Heart left ventricle (tissue), 16 donors: ENCODE data around the gene CRADD. TPM values are rescaled to one million over a fixed set of nuclear protein-coding genes. Genes with fewer than 3 reads are reported as not detected.

Source experiments
- ATAC-seq, 4 donors: fragments of 200-7000 bp; cut with Tn5 transposase; one replicate each; pipeline ENCODE4 v1.9.1; 2020 to 2022; ENCODE audit warnings: moderate library complexity in 4 of 4, mild to moderate bottlenecking in 3 of 4, moderate number of reproducible peaks in 1 of 4
- DNase-seq, 5 donors: peaks; one replicate each; pipeline ENCODE4 v3.0.0-alpha.2; 2020
- H3K27ac ChIP-seq, 12 donors: fragments of 200-600 bp; sonication (generic) in 4 of 12; one replicate each; pipeline versions ENCODE4 v1.5.0 to v1.8.0; 2016 to 2022; ENCODE audit warnings: mild to moderate bottlenecking in 2 of 12
- H3K27me3 ChIP-seq, 9 donors: fragments of 200-600 bp; sonication (generic) in 2 of 9; one replicate each; pipeline versions ENCODE4 v1.5.1 to v1.8.0; 2016 to 2022; ENCODE audit warnings: mild to moderate bottlenecking in 3 of 9
- H3K36me3 ChIP-seq, 9 donors: fragments of 200-600 bp; sonication (generic) in 2 of 9; one replicate each; pipeline versions ENCODE4 v1.5.0 to v1.8.0; 2018 to 2022; ENCODE audit warnings: mild to moderate bottlenecking in 2 of 9
- H3K4me1 ChIP-seq, 12 donors: fragments of 200-600 bp; sonication (generic) in 4 of 12; one replicate each; pipeline versions ENCODE4 v1.5.0 to v1.8.0; 2016 to 2022; ENCODE audit warnings: mild to moderate bottlenecking in 3 of 12
- H3K4me3 ChIP-seq, 12 donors: fragments of 200-600 bp; sonication (generic) in 4 of 12; one replicate each; pipeline versions ENCODE4 v1.5.0 to v1.8.0; 2017 to 2022; ENCODE audit warnings: mild to moderate bottlenecking in 9 of 12, moderate library complexity in 4 of 12
- H3K9me3 ChIP-seq, 12 donors: fragments of 200-600 bp; sonication (generic) in 4 of 12; one replicate each; pipeline versions ENCODE4 v1.5.0 to v1.8.0; 2016 to 2022; ENCODE audit warnings: mild to moderate bottlenecking in 1 of 12
- POLR2A ChIP-seq, 2 donors: fragments of 450-650 bp; IDR thresholded peaks; one replicate each; pipeline ENCODE4 v1.6.1; 2017; ENCODE audit warnings: antibody characterized with exemption in 2 of 2, mild to moderate bottlenecking in 2 of 2, moderate library complexity in 2 of 2
- WGBS, 4 donors: extraction: QIAGEN DNeasy Blood & Tissue Kit in 2 of 4; methylation state at CpG; one replicate each; pipeline versions ENCODE4 v1.1.5 to v1.1.7; 2013 to 2018; 5-methylcytosine and 5-hydroxymethylcytosine counted together
- intact Hi-C, 10 donors: fragments of 100-400 bp; cut with DNase I; formaldehyde crosslinking; loops; one replicate each; pipeline versions ENCODE4 v1.11.1 to v1.14.2; 2022
- polyA plus RNA-seq, 2 donors: library from polyadenylated mRNA; stranded (reverse); fragments of 200-250 nt; gene quantifications; one replicate each; pipeline ENCODE4 v1.2.3, GENCODE V29; 2013
- total RNA-seq, 9 donors: library from RNA; depleted of rRNA in 2 of 9; stranded (reverse); fragments of >200 nt in 2 of 9; fragmentation: NEBNext Ultra II Directional in 3 of 9; extraction: Animal tissue kit (Norgen Biotek cat#: 25700) in 3 of 9; gene quantifications; one replicate each; pipeline versions ENCODE4 v1.1.0 to v1.2.4, GENCODE V29; 2016 to 2023
- TF ChIP-seq, protein P1 (sequence below), 12 donors: fragments of 200-600 bp; sonication (generic) in 4 of 12; IDR thresholded peaks; one replicate each; pipeline versions ENCODE4 v1.5.0 to v1.8.0; 2018 to 2022; ENCODE audit warnings: antibody characterized with exemption in 12 of 12, mild to moderate bottlenecking in 5 of 12
- donor health status: ischemic (EF 13 %, LVEDD 7.1; RV severe dilation, severe dysfunction).
- donor health status: healthy with polysubstance abuse.
- donor health status: DM: no; HTN: yes; CAD: no.
- donor health status: DM: no; HTN: no; CAD: no.
- donor health status: ischemic (EF 25% LVEDD 6.9; RV normal size, moderate dysfunction).
- donor health status: ischemic (EF 25% LVEDD 5.7; RV mildly dilated, moderate dysfunction).
- donor health status: healthy.
- donor health status: DM: yes; HTN: yes; CAD: no.
- donor health status: ischemic (EF 35%, LVEDD 5.7; RV mildly dilated, moderate dysfunction).
- donor health status: nonischemic (EF 11% LVEDD 7.7; RV severe dilation, severe dysfunction).
- donor health status: DM: yes; HTN: yes; CAD: no.
- donor health status: PGD.
- donor health status: ischemic (EF 29% LVEDD 5.4; RV normal size, mild dysfunction).
- donor health status: nonischemic (EF 23%, LVEDD 6.1; RV moderate dilation, normal function).

Gene CRADD
- total and polyA plus RNA-seq, 11 donors: 11.0 to 100 (median 44.5) TPM

DNA sequence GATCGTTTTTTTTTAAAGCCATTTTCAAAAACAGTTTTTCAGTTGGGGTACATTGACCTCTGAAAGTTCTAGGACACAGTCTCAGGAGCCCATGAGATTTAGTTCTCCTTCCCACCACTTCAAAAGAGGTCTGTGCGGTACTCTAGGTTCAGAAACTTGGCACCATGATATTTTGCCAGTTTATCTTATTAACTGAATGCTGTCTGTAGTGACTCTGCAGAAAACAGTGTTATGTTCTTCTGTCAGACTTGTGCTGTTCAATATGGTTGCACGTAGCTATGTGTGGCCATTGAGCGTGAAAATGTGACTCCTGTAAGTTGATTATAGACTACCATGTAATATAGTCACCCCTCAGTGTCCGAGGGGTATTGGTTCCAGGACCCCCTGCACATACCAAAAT, 35.9 kb downstream of the CRADD start:
- TF ChIP-seq, protein P1, sequence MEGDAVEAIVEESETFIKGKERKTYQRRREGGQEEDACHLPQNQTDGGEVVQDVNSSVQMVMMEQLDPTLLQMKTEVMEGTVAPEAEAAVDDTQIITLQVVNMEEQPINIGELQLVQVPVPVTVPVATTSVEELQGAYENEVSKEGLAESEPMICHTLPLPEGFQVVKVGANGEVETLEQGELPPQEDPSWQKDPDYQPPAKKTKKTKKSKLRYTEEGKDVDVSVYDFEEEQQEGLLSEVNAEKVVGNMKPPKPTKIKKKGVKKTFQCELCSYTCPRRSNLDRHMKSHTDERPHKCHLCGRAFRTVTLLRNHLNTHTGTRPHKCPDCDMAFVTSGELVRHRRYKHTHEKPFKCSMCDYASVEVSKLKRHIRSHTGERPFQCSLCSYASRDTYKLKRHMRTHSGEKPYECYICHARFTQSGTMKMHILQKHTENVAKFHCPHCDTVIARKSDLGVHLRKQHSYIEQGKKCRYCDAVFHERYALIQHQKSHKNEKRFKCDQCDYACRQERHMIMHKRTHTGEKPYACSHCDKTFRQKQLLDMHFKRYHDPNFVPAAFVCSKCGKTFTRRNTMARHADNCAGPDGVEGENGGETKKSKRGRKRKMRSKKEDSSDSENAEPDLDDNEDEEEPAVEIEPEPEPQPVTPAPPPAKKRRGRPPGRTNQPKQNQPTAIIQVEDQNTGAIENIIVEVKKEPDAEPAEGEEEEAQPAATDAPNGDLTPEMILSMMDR (IDR thresholded peaks at IDR 0.05): no peak
- no peak for TF ChIP-seq POLR2A (IDR thresholded peaks at IDR 0.05)
- H3K27me3 ChIP-seq: no peaks in the 10 kb centered on the region
- intact Hi-C loops: no loop called here
- DNase-seq: no peak
- H3K4me1 ChIP-seq: peaks cover 0 to 39% (median 12%) of the 10 kb centered on the region in 12 donors
- H3K4me3 ChIP-seq: no peak overlapping the region
- peak overlapping the region; percentile 45 to 83 (median 68) for H3K27ac ChIP-seq
- WGBS, 4 donors: 65 to 78% (median 71%) methylated on average over 5 of the region's 5 CpGs
- ATAC-seq: peak; percentile 22 to 59 (median 52)
- peaks cover 0 to 28% (median 15%) of the 10 kb centered on the region in 12 donors for H3K9me3 ChIP-seq
- no peaks in the 10 kb centered on the region for H3K36me3 ChIP-seq

DNA sequence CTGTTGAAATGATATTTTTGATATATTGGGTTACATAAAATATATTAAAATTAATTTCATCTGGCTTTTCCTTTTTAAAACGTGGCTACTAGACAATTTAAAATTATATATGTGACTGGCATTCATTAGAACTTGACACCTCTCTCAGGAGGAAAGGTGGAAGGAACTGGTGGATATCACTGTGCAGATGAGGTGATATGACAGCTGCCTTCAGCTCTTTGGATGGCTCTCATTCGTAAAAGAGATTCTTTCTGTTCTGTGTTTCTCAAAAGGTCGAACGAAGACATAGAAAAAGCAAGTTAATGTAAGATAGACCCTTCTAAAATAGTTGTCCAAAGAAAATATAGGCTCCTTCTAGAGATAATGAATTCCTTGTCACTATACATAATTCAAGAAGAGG, 36.6 kb downstream of the CRADD start:
- Histone ChIP-seq H3K9me3 (peaks cover 0 to 34% (median 14%) of the 10 kb centered on the region in 12 donors), H3K4me1 (peaks cover 0 to 39% (median 12%) of the 10 kb centered on the region in 12 donors), H3K27me3 (no peaks in the 10 kb centered on the region), H3K36me3 (no peaks in the 10 kb centered on the region), H3K4me3 (no peak overlapping the region), H3K27ac (peak overlapping the region; percentile 51 to 83 (median 68))
- DNase-seq: no peak
- no peak for ATAC-seq
- intact Hi-C loops: no loop called here
- 63 to 82% (median 74%) methylated on average over 4 of the region's 4 CpGs for WGBS, 4 donors
- TF ChIP-seq, protein P1 (IDR thresholded peaks at IDR 0.05): no peak
- TF ChIP-seq POLR2A (IDR thresholded peaks at IDR 0.05): no peak

DNA sequence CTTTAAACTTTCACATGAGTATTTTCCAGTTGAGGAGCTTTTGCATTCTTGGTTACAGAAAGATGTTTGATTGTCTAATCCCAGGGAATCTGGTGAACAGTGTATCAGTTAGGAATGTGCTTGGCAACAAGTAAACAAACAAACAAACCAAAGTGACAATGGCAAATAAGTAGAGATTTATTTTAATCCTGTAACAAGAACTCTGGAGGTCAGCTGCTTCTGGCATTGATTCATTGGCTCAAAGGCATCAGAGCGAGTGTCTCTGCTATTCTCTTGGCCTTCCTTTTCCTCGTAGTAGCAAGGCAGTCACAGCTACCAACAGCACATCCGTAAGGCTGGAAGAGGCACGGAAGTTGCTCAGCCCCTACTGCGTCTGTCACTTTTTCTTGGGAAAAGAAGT, 37.2 kb downstream of the CRADD start:
- TF ChIP-seq POLR2A (IDR thresholded peaks at IDR 0.05): no peak
- TF ChIP-seq, protein P1 (IDR thresholded peaks at IDR 0.05): no peak
- 12 to 25% (median 23%) methylated on average over 5 of the region's 5 CpGs for WGBS, 4 donors
- Histone ChIP-seq H3K9me3 (peaks cover 0 to 32% (median 10%) of the 10 kb centered on the region in 12 donors), H3K4me1 (peaks cover 0 to 39% (median 12%) of the 10 kb centered on the region in 12 donors), H3K27ac (peak overlapping the region; percentile 51 to 83 (median 68)), H3K4me3 (peak overlapping the region in 1 of 12 donors; percentile 0), H3K27me3 (no peaks in the 10 kb centered on the region), H3K36me3 (no peaks in the 10 kb centered on the region)
- DNase-seq: peak in 3 of 5 donors; percentile 26 to 36 (median 31)
- peak in 3 of 4 donors; percentile 66 to 75 (median 68) for ATAC-seq
- intact Hi-C loops: no loop called here

DNA sequence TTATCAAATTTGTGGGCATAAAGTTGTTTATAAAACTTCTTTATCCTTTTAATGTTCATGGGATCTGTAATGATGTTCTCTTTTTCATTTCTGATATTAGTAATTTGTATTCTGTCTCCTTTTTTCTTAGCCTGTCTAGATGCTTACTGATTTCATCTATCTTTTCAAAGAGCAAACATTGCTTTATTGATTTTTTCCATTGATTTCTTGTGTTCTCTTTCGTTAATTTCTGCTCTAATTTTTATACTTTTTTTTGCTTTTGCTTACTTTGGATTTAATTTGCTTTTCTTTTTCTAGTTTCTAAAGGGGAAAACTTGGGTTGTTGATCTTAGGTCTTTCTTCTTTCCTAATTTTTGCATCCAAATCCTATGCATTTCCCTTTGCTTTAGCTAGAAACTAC, 42.5 kb downstream of the CRADD start:
- intact Hi-C loops: no loop called here
- H3K4me1 ChIP-seq: peaks cover 0 to 8% (median 3%) of the 10 kb centered on the region in 12 donors
- no peaks in the 10 kb centered on the region for H3K36me3 ChIP-seq
- ATAC-seq: no peak
- no peak for TF ChIP-seq POLR2A (IDR thresholded peaks at IDR 0.05)
- TF ChIP-seq, protein P1 (IDR thresholded peaks at IDR 0.05): no peak
- H3K9me3 ChIP-seq: peaks cover 0 to 45% (median 6%) of the 10 kb centered on the region in 12 donors
- no peak overlapping the region for H3K4me3 ChIP-seq
- 76 to 94% (median 90%) methylated on average over 1 of the region's 1 CpG for WGBS, 4 donors
- H3K27ac ChIP-seq: no peak overlapping the region
- no peaks in the 10 kb centered on the region for H3K27me3 ChIP-seq
- DNase-seq: no peak
